ENCODE measurements around the gene HLA-DQA2. TPM values are rescaled to one million over a fixed set of nuclear protein-coding genes. Genes with fewer than 3 reads are reported as not detected.
"Not testable (repeated sequence)": the region's sequence is repeated elsewhere in the genome, so short reads cannot be mapped to it uniquely, and the experiment has no call there.

Gene HLA-DQA2
- polyA plus RNA-seq, 1 experiment = not detected

DNA sequence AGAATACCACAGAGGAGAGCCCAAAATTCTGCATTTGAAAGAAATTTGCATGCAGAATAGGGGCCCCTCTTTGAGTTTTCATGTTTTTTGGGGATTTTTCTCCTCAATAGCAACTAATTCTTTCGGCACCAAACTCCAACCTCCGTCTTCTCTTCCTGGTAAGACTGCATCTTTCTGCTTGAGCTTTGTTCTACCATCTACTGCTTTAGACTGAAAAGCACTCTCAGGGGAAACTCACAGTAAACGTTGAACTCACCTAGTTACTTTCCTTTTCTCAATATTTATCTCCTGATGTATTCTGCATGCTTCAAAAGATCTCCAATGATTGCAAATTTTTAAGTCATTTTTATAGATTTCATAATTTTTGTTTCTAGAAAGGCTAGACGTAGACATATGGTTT, 37.8 kb upstream of the HLA-DQA2 start:
- Histone ChIP-seq H3K27me3 (ENCODE audit: control insufficient read depth, insufficient read depth, low read length) (no peaks in the 10 kb centered on the region), H3K4me3 (ENCODE audit: low read depth, low read length) (no peak overlapping the region), H3K9me3 (ENCODE audit: control insufficient read depth, insufficient read depth, low read length) (no peaks in the 10 kb centered on the region), H3K27ac (ENCODE audit: low read depth, low read length) (no peak overlapping the region)
- TF ChIP-seq, protein P1, sequence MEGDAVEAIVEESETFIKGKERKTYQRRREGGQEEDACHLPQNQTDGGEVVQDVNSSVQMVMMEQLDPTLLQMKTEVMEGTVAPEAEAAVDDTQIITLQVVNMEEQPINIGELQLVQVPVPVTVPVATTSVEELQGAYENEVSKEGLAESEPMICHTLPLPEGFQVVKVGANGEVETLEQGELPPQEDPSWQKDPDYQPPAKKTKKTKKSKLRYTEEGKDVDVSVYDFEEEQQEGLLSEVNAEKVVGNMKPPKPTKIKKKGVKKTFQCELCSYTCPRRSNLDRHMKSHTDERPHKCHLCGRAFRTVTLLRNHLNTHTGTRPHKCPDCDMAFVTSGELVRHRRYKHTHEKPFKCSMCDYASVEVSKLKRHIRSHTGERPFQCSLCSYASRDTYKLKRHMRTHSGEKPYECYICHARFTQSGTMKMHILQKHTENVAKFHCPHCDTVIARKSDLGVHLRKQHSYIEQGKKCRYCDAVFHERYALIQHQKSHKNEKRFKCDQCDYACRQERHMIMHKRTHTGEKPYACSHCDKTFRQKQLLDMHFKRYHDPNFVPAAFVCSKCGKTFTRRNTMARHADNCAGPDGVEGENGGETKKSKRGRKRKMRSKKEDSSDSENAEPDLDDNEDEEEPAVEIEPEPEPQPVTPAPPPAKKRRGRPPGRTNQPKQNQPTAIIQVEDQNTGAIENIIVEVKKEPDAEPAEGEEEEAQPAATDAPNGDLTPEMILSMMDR (IDR thresholded peaks at IDR 0.05; ENCODE audit: low read depth, low read length) = no peak
- CTCF ChIA-PET = interaction anchor here (1.4 to 4.3 kb wide), 3 partner anchors 165 to 458 kb away, joined by 5 to 33 read pairs (median 6); no protein-coding TSS in a partner anchor
- DNase-seq (ENCODE audit: low read depth, low spot score) = no peak
- POLR2A ChIA-PET = no interaction called here

DNA sequence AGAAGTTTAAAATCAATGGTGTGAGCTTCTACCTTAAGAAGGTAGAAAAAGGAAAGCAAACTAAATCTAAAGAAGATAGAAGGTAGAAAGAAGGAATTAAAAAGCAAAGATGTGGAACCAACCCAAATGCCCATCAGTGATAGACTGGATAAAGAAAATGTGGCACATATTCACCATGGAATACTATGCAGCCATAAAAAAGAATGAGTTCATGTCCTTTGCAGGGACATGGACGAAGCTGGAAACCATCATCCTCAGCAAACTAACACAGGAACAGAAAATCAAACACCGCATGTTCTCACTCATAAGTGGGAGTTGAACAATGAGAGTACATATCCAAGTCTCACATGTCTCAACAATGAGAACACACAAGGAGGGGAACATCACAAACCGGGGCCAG, 36.0 kb upstream of the HLA-DQA2 start:
- H3K27ac ChIP-seq (ENCODE audit: low read depth, low read length); DNase-seq (ENCODE audit: low read depth, low spot score); CTCF ChIA-PET; POLR2A ChIA-PET; H3K27me3 ChIP-seq (ENCODE audit: control insufficient read depth, insufficient read depth, low read length); H3K4me3 ChIP-seq (ENCODE audit: low read depth, low read length); H3K9me3 ChIP-seq (ENCODE audit: control insufficient read depth, insufficient read depth, low read length): not testable (repeated sequence)

DNA sequence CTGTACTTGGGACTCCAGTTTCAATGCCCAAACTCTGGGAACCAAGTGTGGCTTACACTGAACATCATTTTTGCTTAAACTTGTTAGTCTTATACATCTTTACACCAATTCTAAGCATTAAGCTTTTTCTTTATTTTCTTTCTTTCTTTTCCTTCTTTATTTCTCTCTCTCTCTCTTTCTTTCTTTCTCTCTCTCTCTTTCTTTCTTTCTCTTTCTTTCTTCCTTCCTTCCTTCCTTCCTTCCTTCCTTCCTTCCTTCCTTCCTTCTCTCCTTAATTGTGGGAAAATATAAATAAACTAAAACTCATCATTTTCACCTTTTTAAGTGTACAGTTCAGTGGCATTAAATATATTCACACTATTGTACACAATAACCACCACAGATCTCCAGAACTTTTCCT, 31.6 kb upstream of the HLA-DQA2 start:
- no peak overlapping the region for H3K27ac ChIP-seq (ENCODE audit: low read depth, low read length)
- ChIA-PET POLR2A (no interaction called here), CTCF (no interaction called here)
- no peaks in the 10 kb centered on the region for H3K27me3 ChIP-seq (ENCODE audit: control insufficient read depth, insufficient read depth, low read length)
- DNase-seq (ENCODE audit: low read depth, low spot score) = no peak
- no peaks in the 10 kb centered on the region for H3K9me3 ChIP-seq (ENCODE audit: control insufficient read depth, insufficient read depth, low read length)
- H3K4me3 ChIP-seq (ENCODE audit: low read depth, low read length) = no peak overlapping the region
- TF ChIP-seq, protein P1 (IDR thresholded peaks at IDR 0.05; ENCODE audit: low read depth, low read length) = no peak

DNA sequence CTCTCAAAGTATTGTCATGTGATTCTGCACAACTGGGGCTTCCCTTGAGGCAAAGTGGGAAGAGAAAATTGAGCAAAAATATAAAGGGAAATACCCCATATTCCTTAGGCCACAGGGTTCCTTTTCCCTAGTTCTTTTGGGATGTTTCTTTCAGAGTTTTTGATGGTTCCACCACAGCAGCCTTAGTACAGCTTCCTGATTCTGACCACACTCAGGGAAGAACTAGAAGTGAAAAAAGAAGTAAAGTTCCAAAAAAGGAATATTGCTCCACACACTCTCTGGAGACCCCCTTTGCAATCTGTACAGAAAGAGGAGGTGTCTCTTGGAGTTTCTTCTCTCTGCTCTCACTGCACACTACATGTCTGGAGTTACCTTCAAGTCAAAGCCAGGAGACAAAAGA, 27.9 kb upstream of the HLA-DQA2 start:
- TF ChIP-seq, protein P1 (IDR thresholded peaks at IDR 0.05; ENCODE audit: low read depth, low read length) = no peak
- ChIA-PET CTCF (no interaction called here), POLR2A (no interaction called here)
- no peak overlapping the region for H3K27ac ChIP-seq (ENCODE audit: low read depth, low read length)
- no peaks in the 10 kb centered on the region for H3K9me3 ChIP-seq (ENCODE audit: control insufficient read depth, insufficient read depth, low read length)
- H3K4me3 ChIP-seq (ENCODE audit: low read depth, low read length) = no peak overlapping the region
- H3K27me3 ChIP-seq (ENCODE audit: control insufficient read depth, insufficient read depth, low read length) = no peaks in the 10 kb centered on the region
- no peak for DNase-seq (ENCODE audit: low read depth, low spot score)

DNA sequence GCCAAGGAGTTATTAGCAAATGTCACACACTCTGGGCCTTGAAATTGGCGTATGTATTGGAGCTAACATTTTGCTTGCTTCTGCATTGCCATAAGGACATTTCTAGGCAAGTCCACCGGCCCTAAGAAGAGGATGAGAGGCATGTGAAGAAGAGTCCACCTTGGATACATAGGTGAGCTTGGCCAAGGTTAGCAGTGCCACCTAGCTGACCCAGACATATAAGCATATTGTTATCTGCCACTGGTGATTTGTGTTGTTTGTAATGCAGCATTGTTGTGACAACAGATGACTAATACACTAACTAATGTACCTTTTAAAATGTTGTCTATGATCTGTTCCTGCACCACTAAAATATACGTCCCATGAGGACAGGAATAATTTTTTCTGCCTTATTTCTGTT, 24.8 kb upstream of the HLA-DQA2 start:
- ChIA-PET CTCF (no interaction called here), POLR2A (no interaction called here)
- Histone ChIP-seq H3K4me3 (ENCODE audit: low read depth, low read length) (no peak overlapping the region), H3K27ac (ENCODE audit: low read depth, low read length) (no peak overlapping the region), H3K9me3 (ENCODE audit: control insufficient read depth, insufficient read depth, low read length) (no peaks in the 10 kb centered on the region), H3K27me3 (ENCODE audit: control insufficient read depth, insufficient read depth, low read length) (no peaks in the 10 kb centered on the region)
- no peak for DNase-seq (ENCODE audit: low read depth, low spot score)
- TF ChIP-seq, protein P1 (IDR thresholded peaks at IDR 0.05; ENCODE audit: low read depth, low read length) = no peak

DNA sequence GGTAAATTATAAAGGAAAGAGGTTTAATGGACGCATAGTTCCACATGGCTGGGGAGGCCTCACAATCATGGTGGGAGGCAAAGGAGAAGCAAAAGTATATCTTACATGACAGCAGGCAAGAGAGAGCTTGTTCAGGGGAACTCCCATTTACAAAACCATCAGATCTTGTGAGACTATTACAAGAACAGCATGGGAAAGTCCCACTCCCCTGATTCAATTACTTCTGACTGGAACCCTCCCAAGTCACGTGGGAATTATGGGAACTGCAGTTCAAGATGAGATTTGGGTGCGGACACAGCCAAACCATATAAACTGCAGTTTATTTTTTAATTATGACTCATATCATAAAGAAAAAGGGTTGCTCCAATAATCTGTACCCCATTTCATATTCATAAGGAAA, 22.3 kb upstream of the HLA-DQA2 start:
- ChIA-PET POLR2A (no interaction called here), CTCF (no interaction called here)
- H3K9me3 ChIP-seq (ENCODE audit: control insufficient read depth, insufficient read depth, low read length) = no peaks in the 10 kb centered on the region
- H3K27ac ChIP-seq (ENCODE audit: low read depth, low read length) = no peak overlapping the region
- TF ChIP-seq, protein P1 (IDR thresholded peaks at IDR 0.05; ENCODE audit: low read depth, low read length) = no peak
- no peak for DNase-seq (ENCODE audit: low read depth, low spot score)
- no peaks in the 10 kb centered on the region for H3K27me3 ChIP-seq (ENCODE audit: control insufficient read depth, insufficient read depth, low read length)
- H3K4me3 ChIP-seq (ENCODE audit: low read depth, low read length) = no peak overlapping the region

Measured in AG04450 (cell line).